Measurements from ENCODE around the gene PPP3CA. TPM values are rescaled to one million over a fixed set of nuclear protein-coding genes. Genes with fewer than 3 reads are reported as not detected.
A peak's percentile ranks its signal among the peaks of the same experiment; 100 is the strongest.
"Not testable (repeated sequence)": the region's sequence is repeated elsewhere in the genome, so short reads cannot be mapped to it uniquely, and the experiment has no call there.

PPP3CA gene
- total RNA-seq, 1 donor from 2014 or later: 38.4 TPM

DNA sequence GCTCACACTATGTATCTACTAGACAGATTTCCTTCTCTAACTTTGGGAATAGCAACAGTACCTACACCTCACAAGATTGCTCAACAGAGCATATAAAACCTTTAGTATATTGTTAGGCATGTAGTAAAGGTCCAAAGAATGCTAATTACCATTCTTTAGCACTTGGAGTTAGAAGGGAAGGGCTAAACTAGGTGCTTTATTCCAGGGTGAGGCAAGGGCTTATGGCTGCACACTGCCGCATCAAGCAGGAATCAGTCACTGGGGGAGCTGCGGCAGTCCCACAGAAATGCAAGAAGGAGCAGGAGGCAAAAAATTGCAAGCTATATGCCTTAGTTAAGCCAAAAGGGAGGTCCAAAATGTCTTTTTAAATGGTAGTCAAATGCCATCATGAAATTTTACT is 162.7 kb downstream of the PPP3CA start:
- Histone ChIP-seq H3K9ac (no peak overlapping the region), H3K27me3 (no peaks in the 10 kb centered on the region), H3F3A (ENCODE audit: low read depth) (no peaks in the 10 kb centered on the region), H3K4me1 (peaks cover 23% of the 10 kb centered on the region), H3K79me2 (ENCODE audit: low read depth) (peaks cover 4% of the 10 kb centered on the region), H4K20me1 (ENCODE audit: low read depth) (no peaks in the 10 kb centered on the region), H3K9me3 (ENCODE audit: low read depth) (no peaks in the 10 kb centered on the region), H3K4me3 (no peak overlapping the region), H3K36me3 (no peaks in the 10 kb centered on the region), H3K4me2 (no peak overlapping the region), H3K27ac (no peak overlapping the region), H2AFZ (replicated peaks) (no peak overlapping the region)
- Mint-ChIP-seq H3K27me3 (ENCODE audit: insufficient read depth, low read depth) (no peaks in the 10 kb centered on the region), H3K4me1 (peaks cover 12% of the 10 kb centered on the region), H3K27ac (no peak overlapping the region), H3K4me3 (no peak overlapping the region), H3K36me3 (peaks cover 11% of the 10 kb centered on the region), H3K9me3 (peaks cover 10% of the 10 kb centered on the region)
- DNase-seq (ENCODE audit: low spot score): peak; percentile 27
- TF ChIP-seq, protein P1, sequence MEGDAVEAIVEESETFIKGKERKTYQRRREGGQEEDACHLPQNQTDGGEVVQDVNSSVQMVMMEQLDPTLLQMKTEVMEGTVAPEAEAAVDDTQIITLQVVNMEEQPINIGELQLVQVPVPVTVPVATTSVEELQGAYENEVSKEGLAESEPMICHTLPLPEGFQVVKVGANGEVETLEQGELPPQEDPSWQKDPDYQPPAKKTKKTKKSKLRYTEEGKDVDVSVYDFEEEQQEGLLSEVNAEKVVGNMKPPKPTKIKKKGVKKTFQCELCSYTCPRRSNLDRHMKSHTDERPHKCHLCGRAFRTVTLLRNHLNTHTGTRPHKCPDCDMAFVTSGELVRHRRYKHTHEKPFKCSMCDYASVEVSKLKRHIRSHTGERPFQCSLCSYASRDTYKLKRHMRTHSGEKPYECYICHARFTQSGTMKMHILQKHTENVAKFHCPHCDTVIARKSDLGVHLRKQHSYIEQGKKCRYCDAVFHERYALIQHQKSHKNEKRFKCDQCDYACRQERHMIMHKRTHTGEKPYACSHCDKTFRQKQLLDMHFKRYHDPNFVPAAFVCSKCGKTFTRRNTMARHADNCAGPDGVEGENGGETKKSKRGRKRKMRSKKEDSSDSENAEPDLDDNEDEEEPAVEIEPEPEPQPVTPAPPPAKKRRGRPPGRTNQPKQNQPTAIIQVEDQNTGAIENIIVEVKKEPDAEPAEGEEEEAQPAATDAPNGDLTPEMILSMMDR (IDR thresholded peaks at IDR 0.05): no peak
- TF ChIP-seq EZH2 (IDR thresholded peaks at IDR 0.05): no peak

DNA sequence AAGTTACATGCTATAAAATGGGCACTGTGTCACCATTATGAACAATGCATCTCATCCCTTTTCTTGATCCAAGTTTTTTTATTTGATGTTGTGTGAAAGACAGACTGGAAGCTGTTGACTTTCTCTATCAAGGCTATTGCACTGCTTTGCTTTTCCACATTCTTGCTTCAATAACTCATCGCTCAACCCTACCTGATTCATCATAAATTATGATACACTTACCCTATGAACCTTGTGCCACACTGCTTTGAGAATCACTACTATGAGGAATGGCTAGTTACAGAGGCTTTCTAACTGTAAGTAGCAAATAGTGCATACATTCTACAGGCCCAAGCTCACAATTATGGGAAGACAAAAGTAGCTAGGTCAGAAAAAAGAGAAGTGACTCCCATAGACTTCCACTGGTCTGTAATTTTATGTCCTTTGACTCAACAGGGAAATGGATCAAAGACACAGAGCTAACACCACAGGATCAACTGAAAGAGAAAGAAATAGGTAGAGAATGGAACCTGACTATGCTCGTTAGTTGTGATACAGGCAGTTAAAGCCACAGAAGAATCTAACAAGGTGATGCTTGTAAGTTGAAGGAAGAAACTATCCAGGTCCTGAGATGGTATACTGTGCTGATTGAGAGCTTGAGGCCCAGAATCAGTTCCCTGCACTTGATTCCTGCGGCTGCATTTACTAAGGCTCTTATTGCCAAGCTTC is 163.5 kb downstream of the PPP3CA start:
- Mint-ChIP-seq H3K36me3 (peaks cover 11% of the 10 kb centered on the region), H3K27me3 (ENCODE audit: insufficient read depth, low read depth) (no peaks in the 10 kb centered on the region), H3K9me3 (peaks cover 10% of the 10 kb centered on the region), H3K4me3 (no peak overlapping the region), H3K4me1 (peaks cover 12% of the 10 kb centered on the region), H3K27ac (no peak overlapping the region)
- Histone ChIP-seq H3K36me3 (no peaks in the 10 kb centered on the region), H3F3A (ENCODE audit: low read depth) (no peaks in the 10 kb centered on the region), H2AFZ (replicated peaks) (no peak overlapping the region), H3K79me2 (ENCODE audit: low read depth) (peaks cover 4% of the 10 kb centered on the region), H3K4me2 (no peak overlapping the region), H3K4me3 (no peak overlapping the region), H3K27ac (no peak overlapping the region), H4K20me1 (ENCODE audit: low read depth) (no peaks in the 10 kb centered on the region), H3K27me3 (no peaks in the 10 kb centered on the region), H3K4me1 (peaks cover 23% of the 10 kb centered on the region), H3K9ac (no peak overlapping the region), H3K9me3 (ENCODE audit: low read depth) (no peaks in the 10 kb centered on the region)
- TF ChIP-seq EZH2 (IDR thresholded peaks at IDR 0.05) (no peak), EZH2phosphoT487 (IDR thresholded peaks at IDR 0.05) (no peak)
- TF ChIP-seq, protein P1 (IDR thresholded peaks at IDR 0.05): no peak
- no peak for DNase-seq (ENCODE audit: low spot score)

DNA sequence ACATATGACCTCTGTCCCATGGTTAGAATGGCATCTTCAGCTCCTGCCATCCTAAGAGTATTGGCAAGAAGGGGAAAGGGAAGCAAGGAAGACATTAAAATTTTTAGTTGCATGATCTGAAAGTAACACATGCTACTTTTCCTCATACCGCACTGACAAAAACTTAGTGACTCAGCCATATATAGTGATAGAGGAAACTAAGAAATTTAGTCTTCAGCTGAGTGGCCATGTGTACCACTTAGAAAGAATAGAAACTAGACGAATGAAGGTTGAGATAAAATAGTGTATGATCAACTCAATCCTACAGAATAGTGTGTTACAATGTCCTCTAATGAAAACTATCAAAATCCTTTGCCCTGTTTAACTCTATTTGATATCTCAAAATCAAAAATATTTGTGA is 164.1 kb downstream of the PPP3CA start:
- peaks cover 4% of the 10 kb centered on the region for H3K79me2 ChIP-seq (ENCODE audit: low read depth)

DNA sequence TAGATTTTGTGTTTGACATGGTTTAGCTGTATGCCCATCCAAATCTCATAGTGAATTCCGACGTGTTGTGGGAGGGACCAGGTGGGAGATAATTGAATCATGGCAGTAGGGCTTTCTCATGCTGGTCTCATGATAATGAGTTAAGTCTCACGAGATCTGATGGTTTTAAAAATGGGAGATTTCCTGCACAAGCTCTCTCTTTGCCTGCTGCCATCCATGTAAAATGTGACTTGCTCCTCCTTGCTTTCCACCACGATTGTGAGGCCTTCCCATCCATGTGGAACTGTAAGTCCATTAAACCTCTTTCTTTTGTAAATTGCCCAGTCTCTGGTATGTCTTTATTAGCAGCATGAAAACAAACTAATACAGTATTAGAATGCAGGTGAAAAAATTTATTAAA is 164.6 kb downstream of the PPP3CA start:
- peaks cover 23% of the 10 kb centered on the region for H3K4me1 ChIP-seq
- not testable (repeated sequence) for H4K20me1 ChIP-seq (ENCODE audit: low read depth); H3K4me2 ChIP-seq; H3K79me2 ChIP-seq (ENCODE audit: low read depth); DNase-seq (ENCODE audit: low spot score); H3K4me3 ChIP-seq; H3K9me3 ChIP-seq (ENCODE audit: low read depth); H3K27ac ChIP-seq; H2AFZ ChIP-seq (replicated peaks); H3K27ac Mint-ChIP-seq; H3K27me3 Mint-ChIP-seq (ENCODE audit: insufficient read depth, low read depth); H3K27me3 ChIP-seq; H3K36me3 ChIP-seq; H3K4me3 Mint-ChIP-seq; H3F3A ChIP-seq (ENCODE audit: low read depth); H3K9ac ChIP-seq
- Mint-ChIP-seq H3K36me3 (peaks cover 11% of the 10 kb centered on the region), H3K4me1 (peaks cover 12% of the 10 kb centered on the region), H3K9me3 (peaks cover 10% of the 10 kb centered on the region)

More for the DNA sequence above, 164.1 kb downstream of the PPP3CA start:
- Histone ChIP-seq H3K27ac (no peak overlapping the region), H3K4me2 (no peak overlapping the region), H3K4me3 (no peak overlapping the region), H3K36me3 (no peaks in the 10 kb centered on the region), H2AFZ (replicated peaks) (no peak overlapping the region), H3K4me1 (peaks cover 23% of the 10 kb centered on the region), H3K27me3 (no peaks in the 10 kb centered on the region), H3K9me3 (ENCODE audit: low read depth) (no peaks in the 10 kb centered on the region), H3F3A (ENCODE audit: low read depth) (no peaks in the 10 kb centered on the region), H4K20me1 (ENCODE audit: low read depth) (no peaks in the 10 kb centered on the region), H3K9ac (no peak overlapping the region)
- no peak for DNase-seq (ENCODE audit: low spot score)
- H3K9me3 Mint-ChIP-seq: peaks cover 10% of the 10 kb centered on the region
- peaks cover 2% of the 10 kb centered on the region for H3K27me3 Mint-ChIP-seq (ENCODE audit: insufficient read depth, low read depth)
- peaks cover 12% of the 10 kb centered on the region for H3K4me1 Mint-ChIP-seq
- H3K27ac Mint-ChIP-seq: no peak overlapping the region
- no peak for TF ChIP-seq EZH2phosphoT487 (IDR thresholded peaks at IDR 0.05)
- TF ChIP-seq, protein P1 (IDR thresholded peaks at IDR 0.05): no peak
- H3K36me3 Mint-ChIP-seq: peaks cover 11% of the 10 kb centered on the region
- H3K4me3 Mint-ChIP-seq: no peak overlapping the region

Data from neural progenitor cell (in vitro differentiated cells).